GM19193 (cell line): ENCODE data around the gene DOCK4.

Experiments
- POLR2A ChIP-seq: IDR thresholded peaks from 4 replicates; pipeline ENCODE4 v1.6.1; 2011; ENCODE audit not compliant: insufficient read depth, insufficient read length; ENCODE audit errors: extremely low read depth

Gene DOCK4

DNA sequence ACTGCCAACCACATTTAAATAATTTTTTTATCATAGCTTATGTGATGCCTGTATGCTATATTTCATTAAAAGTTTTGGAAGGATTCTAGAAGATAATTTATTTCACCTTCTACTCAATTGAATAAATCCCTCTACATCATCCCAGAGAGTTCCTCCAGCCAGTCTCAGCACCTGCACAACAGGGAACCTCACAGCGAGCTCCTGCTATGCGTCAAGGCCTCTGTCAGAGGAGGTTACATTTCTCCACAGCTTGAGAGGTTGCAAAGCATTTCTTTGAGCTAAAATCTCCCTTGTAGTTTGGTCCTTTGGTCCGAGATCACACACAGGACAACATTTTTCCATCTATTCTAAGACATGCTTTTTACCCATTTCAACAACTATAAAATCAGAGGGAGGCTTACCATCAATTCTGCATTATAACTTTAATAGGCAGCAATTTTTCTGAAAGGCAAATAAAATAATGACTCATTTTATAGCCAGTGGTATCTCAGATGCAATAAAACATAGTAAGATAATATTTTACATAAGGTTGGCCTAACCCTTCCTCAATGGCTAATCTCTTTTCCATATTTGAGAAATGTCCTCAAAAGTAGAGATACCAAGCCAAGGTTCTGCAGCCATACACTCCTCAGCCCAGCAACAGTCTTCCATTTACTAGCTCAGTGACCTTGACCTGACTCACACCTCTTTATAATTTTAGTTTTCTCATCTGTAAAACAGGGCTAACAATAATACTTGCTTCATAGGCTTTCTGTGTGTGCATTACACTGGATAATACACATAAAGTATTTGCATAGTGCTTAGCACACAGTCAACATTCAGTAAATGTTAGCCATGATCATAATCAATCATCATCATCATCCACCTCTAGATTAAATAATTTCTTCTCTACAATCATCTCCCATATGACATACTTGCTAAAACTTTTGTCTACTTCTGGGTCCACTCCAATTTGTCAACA is 68.8 kb downstream of the DOCK4 start:
- TF ChIP-seq POLR2A, result no peak

DNA sequence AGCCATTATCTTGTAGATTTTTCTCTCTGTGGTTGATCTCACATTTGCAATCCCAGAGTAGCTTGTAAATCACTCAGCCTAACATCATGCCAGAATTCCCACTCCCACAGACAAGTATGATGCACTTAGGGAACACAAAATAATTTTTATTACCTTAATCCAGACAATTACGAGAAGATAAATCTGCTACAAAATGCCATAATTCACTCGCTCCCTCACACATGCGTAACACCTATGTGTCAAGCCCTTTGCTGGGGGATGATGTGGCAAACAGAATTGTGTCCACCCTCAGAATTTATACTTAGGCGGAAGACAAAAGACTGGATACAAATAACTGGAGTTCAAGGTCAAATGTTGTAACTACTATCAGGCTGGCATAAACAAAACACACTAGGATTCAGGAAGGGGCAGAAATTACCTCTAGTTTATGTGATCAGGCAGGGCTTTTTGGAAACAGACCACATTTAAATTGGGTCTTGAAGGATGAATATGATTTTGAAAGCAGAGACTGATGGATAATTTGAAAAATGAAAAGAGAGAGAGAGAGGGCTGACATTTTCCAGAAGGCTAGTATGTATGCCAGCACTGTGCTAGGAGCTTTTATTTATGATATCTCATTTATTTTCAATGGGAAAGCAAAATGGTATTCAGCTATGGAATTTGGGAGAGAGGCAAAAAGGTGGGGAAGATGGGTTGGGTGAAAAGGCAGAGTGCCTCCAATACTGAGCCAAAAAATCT is 69.8 kb downstream of the DOCK4 start:
- no peak for TF ChIP-seq POLR2A

DNA sequence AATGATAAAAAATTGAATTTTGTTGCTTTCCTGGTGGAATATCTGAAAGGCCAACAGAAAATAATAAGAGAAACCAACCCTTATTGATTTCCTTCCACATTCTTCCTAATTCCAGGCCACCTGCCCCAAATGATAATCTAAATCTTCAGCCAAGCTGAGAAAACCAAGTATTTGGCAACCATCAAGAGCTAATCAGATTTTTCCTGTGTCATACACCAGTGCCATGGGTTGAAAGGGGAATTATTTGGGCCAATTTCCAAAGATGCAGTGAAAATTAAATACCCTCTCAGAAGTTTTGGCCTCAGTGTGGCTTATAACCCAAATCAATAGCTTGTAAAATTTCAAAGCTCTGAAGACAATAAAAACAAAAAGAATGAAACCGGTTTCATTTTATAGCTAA is 70.4 kb downstream of the DOCK4 start:
- TF ChIP-seq POLR2A, result no peak

DNA sequence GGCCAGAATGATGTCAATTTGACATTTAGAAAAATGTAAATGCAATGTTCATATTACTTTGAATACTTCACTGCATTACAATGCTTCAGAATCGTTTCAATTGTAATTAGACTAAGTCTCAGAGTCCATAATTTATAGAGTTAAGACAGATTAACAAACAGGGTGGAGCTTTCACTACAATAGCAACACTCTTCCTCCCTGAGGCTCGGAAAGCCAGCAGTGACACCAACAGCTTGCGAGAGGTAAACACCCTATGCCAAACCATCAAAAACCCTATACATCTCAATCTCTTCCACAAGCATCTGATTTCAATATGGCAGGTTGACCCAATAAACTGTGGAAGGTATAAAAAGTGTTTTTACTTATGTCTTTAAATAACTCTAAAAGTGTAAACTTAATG is 72.2 kb downstream of the DOCK4 start:
- TF ChIP-seq POLR2A, result no peak

DNA sequence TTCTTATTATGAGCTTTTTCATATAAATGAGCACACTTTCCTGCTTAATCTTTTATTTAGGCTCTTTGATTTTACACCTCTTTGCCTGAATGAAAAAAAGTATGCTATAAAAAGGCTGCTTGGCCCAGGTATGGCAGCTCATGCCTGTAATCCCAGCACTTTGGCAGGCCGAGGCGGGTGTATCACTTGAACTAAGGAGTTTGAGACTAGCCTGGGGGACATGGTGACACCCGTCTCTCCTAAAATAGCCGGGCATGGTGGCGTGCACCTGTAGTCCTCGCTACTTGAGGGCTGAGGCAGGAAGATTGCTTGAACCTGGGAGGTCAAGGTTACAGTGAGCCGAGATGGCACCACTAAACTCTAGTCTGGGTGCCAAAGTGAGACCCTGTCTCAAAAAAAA is 72.9 kb downstream of the DOCK4 start:
- no peak for TF ChIP-seq POLR2A

DNA sequence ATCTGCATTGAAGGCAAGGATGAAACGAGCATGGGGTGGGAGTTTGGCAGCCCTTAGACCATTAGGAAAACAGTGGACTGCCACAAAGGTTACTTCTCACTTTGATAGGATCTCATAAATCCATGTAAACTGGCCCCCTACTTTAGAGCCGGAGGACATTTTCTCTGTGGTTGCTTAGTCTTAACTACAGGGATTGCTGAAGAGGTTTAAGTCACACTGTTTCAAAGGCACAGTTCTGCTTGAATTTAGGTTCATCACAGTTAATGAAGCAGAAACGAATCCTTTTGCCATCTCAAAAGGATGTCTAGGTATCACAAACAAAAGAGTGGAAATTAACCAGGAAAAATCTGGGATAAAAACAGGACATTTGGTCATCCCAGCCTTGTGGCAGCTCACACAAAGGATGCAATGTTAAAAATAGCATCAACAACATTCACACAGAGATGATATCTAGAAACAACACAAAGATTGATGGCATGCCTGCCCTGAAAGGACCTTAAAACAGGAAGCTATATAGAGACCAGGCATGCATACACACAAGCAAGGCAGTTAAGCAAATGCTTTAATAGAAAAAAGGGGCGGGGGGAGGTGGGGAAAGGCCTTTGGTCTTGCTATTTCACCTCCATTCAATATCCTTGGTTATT is 74.0 kb downstream of the DOCK4 start:
- TF ChIP-seq POLR2A, result no peak

DNA sequence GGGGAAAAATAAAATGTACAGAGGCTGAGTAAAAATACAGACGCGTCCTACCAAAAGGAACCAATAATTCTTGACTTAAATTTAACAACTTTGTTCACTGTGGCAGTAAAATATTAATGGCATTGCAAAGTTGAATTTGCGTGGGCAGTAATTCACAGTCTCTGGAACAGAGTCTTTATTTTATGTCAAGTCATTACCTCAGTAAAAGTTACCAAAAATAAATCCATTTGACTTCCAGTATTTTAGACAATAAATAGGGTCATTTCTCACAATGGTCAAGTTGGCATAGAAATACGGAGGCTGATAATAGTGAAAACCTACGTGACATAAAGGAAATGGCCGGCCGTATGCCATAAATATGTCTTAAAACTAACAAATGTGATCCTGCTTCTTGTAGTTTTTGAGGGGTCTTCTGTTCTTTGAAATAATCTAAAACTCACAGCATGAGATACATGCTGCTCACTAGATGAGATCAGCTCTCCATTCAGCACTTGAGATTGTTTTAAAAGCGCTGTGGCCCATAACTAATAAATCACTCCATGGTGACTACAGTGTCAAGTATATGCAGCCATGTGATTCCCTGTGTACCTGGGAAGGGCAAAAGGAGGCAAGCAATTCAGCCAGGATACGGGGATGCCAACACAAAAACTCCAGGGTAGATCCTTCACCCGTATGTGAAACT is 75.3 kb downstream of the DOCK4 start:
- no peak for TF ChIP-seq POLR2A

DNA sequence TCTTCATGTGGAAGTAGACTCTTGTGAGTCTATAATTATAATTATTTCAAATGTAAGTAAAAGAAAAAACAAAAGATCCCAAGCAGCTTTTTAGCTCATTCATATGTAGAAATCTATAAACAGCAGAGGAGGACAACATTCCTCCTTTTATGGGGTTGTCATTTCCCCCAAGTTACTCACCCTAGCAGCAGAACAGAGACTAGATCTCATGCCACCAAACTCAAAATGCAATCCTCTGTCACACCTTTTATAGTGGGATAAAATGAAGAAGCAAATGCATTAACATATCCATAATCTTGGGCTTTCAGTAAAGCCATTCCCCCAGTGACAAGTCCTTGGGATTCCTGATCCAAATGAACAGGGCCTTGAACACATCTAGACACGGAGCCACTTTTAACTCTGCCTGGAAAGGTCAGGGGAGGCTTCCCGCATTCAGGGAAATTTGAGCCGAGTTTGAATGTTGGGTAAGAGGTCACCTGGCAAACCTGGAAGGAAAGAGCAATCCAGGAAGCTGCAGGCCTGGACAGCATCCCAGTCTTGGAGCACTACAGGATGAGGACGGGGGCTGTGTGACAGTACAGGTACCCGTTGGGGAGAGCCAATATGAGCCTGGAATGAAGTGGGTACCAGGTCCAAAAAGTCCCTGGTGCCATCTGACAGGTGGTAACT is 76.4 kb downstream of the DOCK4 start:
- no peak for TF ChIP-seq POLR2A

DNA sequence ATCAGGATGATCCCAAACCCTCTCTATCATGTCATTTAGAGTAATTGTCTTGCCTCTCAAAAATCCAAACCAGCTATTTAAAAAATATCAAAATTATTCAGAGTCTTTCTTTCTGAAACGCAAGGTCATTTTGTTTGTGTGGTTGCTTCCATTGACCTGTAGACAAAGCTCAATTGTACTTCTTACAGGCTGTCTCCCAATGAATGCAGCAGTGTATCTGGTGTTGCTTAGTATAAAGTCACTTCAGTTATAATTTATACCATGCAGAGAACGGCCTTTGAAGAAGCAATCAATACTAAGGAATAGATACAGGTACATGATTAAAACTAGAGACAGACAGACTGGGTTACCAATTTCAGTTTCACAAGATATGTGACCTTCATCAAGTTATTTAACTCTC is 80.9 kb downstream of the DOCK4 start:
- TF ChIP-seq POLR2A, result no peak

DNA sequence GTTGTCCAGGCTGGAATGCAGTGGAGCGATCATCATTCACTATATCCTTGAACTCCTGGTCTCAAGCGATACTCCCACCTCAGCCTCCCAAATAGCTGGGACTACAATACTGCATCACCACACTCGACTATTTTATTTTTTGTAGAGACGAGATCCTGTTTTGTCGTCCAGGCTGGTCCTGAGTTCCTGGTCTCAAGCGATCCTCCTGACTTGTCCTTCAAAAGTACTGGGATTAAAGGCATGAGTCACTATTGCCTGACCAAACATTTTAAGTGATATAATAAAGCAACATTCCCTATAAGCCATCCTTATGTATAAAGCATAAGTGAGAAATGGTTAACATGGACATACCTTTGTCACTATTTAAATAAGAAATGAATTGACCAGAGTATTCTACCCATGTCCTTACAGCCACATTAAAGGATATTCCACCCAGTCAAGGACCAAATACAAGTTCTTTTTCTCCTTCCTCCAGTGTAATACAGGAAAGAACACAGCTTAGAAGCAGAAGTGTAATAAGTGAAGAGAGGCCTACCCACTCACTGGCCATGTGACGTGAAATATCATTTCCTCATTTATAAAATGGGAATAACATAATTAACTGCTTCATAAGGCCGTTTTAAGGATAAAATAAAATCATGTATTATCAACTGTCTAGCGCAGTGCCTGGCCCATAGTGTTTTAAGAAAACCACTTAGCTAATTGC is 82.0 kb downstream of the DOCK4 start:
- TF ChIP-seq POLR2A, result no peak

DNA sequence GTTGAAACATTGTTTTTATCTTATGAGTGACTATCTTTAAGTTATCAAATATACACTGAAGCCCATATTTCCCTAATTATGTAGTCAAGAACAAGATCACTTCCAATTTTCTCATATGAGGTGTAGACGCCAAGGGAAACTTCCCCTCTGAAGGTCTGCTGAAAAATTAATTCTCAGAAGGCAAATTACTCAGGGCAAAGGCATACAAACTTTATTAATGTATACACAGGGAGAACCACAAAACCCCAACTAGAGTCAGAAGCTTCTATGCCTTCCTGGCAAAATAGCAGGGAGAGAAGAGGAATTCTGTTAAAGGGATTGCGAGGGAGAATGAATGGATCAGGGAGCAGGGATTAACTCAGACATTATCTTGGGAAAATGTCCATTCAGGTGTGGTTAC is 83.4 kb downstream of the DOCK4 start:
- no peak for TF ChIP-seq POLR2A

DNA sequence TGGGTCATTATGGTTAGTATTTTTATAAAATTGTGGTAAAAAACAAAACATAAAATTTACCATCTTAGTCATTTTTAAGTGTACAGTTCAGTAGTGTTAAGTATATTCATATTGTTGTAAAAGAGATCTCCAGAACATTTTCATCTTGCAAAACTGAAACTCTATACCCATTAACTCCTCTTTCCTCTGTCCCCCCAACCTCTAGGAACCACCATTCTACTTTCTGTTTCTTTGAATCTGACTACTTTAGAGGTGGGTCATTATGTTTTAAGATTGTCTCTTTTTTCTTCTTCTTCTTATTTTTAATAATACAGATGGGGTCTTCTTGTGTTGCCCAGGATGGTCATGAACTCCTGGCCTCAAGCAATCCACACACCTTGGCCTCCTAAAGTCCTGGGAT is 84.1 kb downstream of the DOCK4 start:
- no peak for TF ChIP-seq POLR2A

DNA sequence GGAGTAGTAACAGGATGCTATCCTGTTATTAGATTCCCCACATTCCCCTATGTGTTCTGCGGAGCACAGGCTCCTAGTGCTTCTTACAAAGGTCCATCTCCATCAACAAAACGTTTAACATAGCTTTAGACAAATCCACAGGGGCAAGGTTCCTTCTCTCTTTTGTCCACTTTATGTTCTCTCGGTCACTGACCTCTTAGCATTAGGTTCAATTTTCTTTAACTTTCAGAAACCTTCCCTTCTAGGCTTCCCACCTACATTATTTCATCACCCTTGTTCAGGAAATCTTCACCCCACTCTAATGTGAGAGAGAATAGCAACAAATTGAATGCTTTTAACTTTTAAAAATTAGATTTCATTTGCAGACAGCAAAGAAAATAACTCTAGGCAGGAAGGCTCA is 84.9 kb downstream of the DOCK4 start:
- TF ChIP-seq POLR2A, result no peak

DNA sequence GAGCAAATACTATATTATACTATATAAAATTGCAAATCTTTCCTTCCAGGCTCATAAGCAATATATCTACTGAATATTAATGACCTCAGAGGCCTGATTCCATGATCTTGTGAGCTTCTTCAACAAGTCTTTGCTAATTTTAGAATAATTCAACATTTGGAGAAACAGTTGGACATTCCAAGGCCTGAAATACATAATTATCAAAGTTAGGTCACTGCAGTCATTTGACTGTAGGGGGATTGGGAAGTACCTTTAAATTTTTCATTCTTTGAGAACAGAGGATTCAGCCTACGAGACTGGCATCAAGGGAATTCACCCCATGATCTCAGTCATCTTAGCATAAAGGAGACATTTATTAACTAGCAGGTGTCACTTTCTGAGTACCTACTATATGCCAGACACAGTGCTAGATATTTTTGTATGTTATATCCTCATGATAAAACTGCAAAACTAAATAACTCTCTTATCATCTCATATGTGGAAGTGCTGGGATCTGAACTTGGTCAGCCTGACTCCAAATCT is 85.4 kb downstream of the DOCK4 start:
- TF ChIP-seq POLR2A, result no peak
